Measurements from ENCODE around the gene NR1D2.

Gene NR1D2

GRCh38 chr3:23985747-23986544 is 40.9 kb downstream of the NR1D2 start:
- TF ChIP-seq CTCF (IDR thresholded peaks at IDR 0.05; ENCODE audit: control insufficient read depth, insufficient read depth, low read depth, low read length, missing control alignments): no peak

GRCh38 chr3:23987356-23987755 is 42.3 kb downstream of the NR1D2 start:
- no peak overlapping the region for H3K4me3 ChIP-seq (ENCODE audit: control insufficient read depth, low read depth, low read length)
- no peak for DNase-seq (ENCODE audit: low read depth)
- no peak for TF ChIP-seq CTCF (IDR thresholded peaks at IDR 0.05; ENCODE audit: control insufficient read depth, insufficient read depth, low read depth, low read length, missing control alignments)

More at GRCh38 chr3:23985747-23986544, 40.9 kb downstream of the NR1D2 start:
- DNase-seq (ENCODE audit: low read depth): no peak
- no peak overlapping the region for H3K4me3 ChIP-seq (ENCODE audit: control insufficient read depth, low read depth, low read length)

GRCh38 chr3:23991306-23991682 is 46.2 kb downstream of the NR1D2 start:
- no peak overlapping the region for H3K4me3 ChIP-seq (ENCODE audit: control insufficient read depth, low read depth, low read length)
- no peak for TF ChIP-seq CTCF (IDR thresholded peaks at IDR 0.05; ENCODE audit: control insufficient read depth, insufficient read depth, low read depth, low read length, missing control alignments)
- DNase-seq (ENCODE audit: low read depth): no peak

DNA sequence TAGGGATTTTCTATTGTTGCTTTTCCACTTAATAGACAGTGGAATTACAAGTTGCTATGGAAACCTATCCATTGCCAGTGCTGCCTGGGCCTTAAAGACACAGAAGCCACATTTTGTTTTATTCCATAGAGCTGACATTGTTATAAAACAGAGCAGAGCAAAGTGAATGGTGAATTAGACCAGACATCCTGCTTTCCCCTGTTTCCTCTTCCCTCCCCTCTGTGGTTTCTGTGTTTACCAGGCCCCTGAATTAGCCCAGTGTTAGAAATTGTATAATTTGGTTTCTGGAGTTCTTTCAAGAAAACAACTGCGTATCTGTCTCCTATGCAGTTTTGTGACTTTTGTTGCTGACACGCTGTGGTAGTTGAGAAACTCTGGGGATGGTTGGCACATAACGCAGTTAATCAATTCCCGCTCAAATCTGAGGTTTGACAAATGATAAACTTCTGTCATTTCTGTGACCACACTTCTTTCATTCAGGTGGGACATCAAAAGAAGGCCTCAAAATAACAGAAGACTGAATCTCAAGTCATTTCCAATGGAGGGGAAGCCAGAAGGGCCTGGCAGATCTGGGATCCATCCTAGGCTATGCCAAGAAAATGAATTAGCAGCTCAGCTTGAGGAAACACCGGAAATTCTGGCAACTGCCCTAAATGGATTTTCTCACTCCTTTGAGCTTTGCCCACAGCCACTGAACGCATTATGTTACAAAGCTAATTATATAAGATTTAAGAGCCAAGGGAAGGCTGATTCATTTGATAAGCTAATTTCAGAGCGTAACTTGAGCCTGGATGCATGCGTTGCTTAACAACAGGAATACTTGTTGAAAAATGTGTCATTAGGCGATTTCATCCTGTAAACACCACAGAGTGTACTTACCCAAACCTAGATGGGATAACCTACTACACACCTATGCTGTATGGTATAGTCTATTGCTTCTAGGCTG is 46.9 kb downstream of the NR1D2 start:
- no peak for DNase-seq (ENCODE audit: low read depth)
- H3K4me3 ChIP-seq (ENCODE audit: control insufficient read depth, low read depth, low read length): no peak overlapping the region
- TF ChIP-seq CTCF (IDR thresholded peaks at IDR 0.05; ENCODE audit: control insufficient read depth, insufficient read depth, low read depth, low read length, missing control alignments): no peak

DNA sequence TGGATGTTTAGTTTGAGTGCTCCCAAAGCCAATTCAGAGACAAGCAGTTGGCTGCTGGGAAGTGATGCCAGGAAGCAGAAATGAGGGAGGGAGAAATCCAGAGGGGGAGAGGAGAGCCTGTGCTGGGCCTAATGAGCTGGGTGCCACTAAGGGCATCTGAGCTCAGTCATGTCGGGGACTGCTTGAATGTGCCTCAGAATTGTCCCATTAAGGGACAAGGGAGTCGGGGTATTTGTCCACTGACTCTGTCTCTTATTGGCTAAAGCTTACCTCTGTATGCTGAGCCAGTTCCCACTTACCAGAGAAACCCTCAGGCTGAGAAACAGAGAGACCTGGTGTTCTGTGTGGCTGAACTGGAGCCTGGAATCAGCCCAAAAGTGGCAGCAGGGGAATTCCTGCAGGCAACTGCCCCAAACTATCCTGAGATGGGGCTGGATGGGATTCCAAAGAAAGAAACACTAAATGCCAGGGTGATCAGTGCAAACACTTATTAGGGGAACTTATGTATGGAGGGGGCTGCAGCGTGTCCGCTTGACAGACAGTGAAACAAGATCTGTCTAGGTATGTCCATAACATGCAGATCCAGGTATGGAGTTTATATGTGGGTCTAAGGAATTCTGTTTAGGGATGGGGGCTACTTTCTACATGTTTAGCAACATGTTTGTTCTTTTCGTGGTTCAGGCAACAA is 48.6 kb downstream of the NR1D2 start:
- DNase-seq (ENCODE audit: low read depth): no peak
- no peak overlapping the region for H3K4me3 ChIP-seq (ENCODE audit: control insufficient read depth, low read depth, low read length)
- no peak for TF ChIP-seq CTCF (IDR thresholded peaks at IDR 0.05; ENCODE audit: control insufficient read depth, insufficient read depth, low read depth, low read length, missing control alignments)

DNA sequence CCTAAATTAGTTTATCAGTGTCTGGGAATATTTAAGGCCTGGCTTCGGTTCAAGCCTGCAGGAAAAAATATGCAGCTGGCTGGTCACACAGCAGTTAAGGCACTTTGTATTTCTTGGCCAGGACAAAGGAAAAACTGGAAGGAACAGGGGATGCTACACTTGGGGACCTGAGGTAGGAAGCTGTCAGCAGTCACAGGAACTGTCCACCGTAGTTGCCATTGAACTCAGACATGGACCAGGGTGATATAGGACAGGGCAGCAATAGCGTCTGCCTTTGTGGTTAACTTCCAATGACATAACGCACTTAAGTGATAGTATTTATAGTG is 49.1 kb downstream of the NR1D2 start:
- TF ChIP-seq CTCF (IDR thresholded peaks at IDR 0.05; ENCODE audit: control insufficient read depth, insufficient read depth, low read depth, low read length, missing control alignments): no peak
- no peak overlapping the region for H3K4me3 ChIP-seq (ENCODE audit: control insufficient read depth, low read depth, low read length)
- DNase-seq (ENCODE audit: low read depth): no peak
